Measurements from ENCODE around the gene SPON2. TPM values are rescaled to one million over a fixed set of nuclear protein-coding genes. Genes with fewer than 3 reads are reported as not detected.

SPON2 gene
- total and polyA plus RNA-seq, 7 donors, result 4.1 to 18.5 (median 6.8) TPM

DNA sequence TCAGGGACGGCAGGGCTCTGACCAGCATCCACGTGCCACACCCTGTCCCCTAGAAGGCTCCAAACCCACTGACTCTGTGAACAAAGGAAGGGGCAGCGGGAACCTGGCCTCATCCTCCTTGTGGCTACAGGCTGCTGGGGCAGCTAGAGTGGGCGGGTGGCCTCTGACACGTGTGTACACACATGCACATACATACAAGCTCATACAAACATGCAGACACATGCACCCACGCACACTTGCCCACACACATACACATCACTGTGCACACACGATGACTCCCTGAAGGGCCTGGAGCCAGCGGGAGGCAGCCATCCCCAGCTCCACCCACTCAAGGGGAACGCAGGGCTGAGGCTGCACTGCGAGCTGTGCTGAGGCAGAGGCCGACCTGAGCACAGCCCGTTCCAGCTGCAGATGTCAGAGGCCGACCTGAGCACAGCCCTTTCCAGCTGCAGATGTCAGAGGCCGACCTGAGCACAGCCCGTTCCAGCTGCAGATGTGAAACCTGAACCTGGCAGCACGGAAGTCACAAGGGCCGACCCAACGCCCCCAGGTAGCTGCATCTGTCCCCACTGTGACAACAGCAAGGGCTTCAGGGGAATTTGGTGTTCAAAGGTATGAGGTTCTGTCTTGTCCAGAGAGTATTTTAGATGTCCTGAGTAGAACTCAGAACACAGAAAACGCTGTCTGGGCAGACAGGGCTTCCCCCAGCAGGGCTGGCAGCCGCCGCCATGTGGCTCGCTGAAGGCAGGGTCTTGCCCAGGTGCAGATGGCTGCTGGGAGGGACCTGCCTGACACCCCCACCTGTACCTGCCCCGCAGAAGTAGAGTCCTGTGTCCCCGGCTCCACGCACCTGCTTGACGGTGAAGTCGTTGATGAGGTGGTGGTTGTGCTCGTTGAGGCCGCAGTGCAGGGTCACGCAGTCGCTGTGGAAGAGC, 43.0 kb upstream of the SPON2 start:
- Histone ChIP-seq H3K9me3 (no peaks in the 10 kb centered on the region), H3K27me3 (ENCODE audit: insufficient read depth in 3 of 3, low read length in 2 of 3) (no peaks in the 10 kb centered on the region), H3K27ac (no peak overlapping the region), H3K4me3 (no peak overlapping the region), H3K4me1 (peaks cover 15% of the 10 kb centered on the region), H3K36me3 (ENCODE audit: insufficient read depth in 1 of 2, low read depth in 1 of 2) (peaks cover 0 to 79% of the 10 kb centered on the region in 2 donors)
- 76 to 78% (median 76%) methylated on average over 31 of the region's 31 CpGs for WGBS, 3 donors
- ATAC-seq (no peak), DNase-seq (no peak)
- TF ChIP-seq, protein P1, sequence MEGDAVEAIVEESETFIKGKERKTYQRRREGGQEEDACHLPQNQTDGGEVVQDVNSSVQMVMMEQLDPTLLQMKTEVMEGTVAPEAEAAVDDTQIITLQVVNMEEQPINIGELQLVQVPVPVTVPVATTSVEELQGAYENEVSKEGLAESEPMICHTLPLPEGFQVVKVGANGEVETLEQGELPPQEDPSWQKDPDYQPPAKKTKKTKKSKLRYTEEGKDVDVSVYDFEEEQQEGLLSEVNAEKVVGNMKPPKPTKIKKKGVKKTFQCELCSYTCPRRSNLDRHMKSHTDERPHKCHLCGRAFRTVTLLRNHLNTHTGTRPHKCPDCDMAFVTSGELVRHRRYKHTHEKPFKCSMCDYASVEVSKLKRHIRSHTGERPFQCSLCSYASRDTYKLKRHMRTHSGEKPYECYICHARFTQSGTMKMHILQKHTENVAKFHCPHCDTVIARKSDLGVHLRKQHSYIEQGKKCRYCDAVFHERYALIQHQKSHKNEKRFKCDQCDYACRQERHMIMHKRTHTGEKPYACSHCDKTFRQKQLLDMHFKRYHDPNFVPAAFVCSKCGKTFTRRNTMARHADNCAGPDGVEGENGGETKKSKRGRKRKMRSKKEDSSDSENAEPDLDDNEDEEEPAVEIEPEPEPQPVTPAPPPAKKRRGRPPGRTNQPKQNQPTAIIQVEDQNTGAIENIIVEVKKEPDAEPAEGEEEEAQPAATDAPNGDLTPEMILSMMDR (IDR thresholded peaks at IDR 0.05), result no peak
- intact Hi-C loops (cut with DNase I), result no loop called here

DNA sequence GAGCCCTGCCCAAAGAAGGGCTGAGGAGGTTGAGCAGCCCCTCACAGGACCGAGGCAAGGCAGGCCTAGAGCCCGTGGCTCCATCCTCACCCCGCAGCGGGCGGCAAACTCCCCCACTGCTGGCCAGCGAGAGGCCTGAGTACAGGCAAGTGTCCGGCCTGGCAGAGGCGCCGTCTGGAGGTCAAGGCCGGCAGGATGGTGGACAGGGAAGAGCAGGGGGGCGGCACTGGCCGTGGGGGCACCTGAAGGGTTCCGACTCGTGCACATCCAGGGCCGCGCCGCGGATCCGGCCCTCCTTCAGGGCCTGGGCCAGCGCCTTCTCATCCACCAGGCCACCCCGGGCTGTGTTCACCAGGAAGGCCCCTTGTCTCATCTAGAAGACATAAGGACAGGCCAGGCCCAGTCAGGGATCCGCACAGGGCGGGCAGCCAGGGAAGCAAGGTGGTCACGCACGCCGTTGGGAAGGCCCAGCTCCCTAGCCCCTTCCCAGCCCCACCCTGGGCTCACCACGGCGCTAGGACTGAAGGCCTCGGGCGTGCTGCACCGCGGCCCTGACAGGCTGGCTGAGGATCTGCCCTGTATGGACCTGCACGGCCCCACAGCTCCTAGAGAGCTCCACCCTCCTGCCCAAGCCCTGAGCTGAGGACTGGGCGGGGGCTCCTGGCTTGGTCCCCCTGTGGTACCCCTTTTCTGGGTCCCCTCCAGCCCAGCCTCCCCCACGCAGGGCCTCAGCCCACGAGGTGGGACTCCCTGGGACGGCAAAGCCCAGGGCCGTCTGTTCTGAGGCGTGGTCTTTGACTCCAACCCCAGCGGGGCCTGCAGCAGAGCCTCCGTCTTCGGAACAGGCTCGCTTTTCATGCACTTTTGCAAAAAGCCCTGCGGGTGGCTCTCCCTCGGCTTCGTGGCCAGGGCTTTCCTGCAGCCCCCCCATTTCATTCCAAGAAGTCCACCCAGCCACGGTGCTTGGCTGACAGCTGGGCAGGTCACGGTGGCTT, 42.0 kb upstream of the SPON2 start:
- TF ChIP-seq, protein P1 (IDR thresholded peaks at IDR 0.05), result no peak
- H3K27ac ChIP-seq, result no peak overlapping the region
- 82 to 86% (median 83%) methylated on average over 47 to 48 of the region's 48 CpGs for WGBS, 3 donors
- intact Hi-C loops (cut with DNase I), result loop anchor here (5.0 kb wide), 1 partner anchor 47 kb away; no protein-coding TSS in a partner anchor
- H3K36me3 ChIP-seq (ENCODE audit: insufficient read depth in 1 of 2, low read depth in 1 of 2), result peaks cover 0 to 77% of the 10 kb centered on the region in 2 donors
- H3K4me1 ChIP-seq, result peaks cover 25% of the 10 kb centered on the region
- ATAC-seq (peak in 1 of 4 donors; percentile 7), DNase-seq (peak in 1 of 2 donors; percentile 54)
- no peaks in the 10 kb centered on the region for H3K27me3 ChIP-seq (ENCODE audit: insufficient read depth in 3 of 3, low read length in 2 of 3)
- no peaks in the 10 kb centered on the region for H3K9me3 ChIP-seq
- H3K4me3 ChIP-seq, result no peak overlapping the region

DNA sequence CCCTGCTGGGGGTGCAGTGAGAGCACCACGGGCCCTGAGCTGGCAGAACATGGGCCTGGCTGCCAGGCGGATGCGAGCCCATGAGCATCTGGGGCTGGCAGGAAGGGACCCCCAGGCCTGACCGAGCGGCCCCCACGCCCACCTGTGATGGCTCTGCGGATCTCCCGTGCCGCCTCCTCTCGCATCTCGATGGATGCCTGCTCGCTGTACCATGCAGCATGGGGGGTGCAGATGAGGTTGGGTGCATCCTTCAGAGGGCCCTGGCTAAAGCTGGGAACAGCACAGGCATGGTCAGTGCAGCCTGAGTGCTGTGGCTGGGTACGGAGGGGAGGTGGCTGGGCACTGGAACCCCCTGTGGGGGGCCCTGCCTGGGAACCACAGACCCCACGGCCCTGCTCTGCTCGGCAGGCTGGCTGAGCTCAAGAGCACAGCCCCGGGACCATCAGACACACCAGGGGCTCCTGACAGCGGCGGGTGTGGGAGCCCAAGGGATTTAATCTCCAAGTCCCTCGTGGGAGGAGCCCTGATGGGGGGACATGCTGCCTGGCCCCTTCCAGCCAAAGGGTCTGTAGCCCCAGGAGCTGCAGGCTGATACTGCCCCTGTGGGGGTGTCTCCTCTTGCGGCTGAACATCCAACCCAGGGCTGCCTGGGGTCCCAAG, 41.1 kb upstream of the SPON2 start:
- H3K9me3 ChIP-seq, result no peaks in the 10 kb centered on the region
- no peak for ATAC-seq
- intact Hi-C loops (cut with DNase I), result loop anchor here (5.0 kb wide), 1 partner anchor 46 kb away; no protein-coding TSS in a partner anchor
- no peak overlapping the region for H3K27ac ChIP-seq
- H3K4me3 ChIP-seq, result no peak overlapping the region
- TF ChIP-seq, protein P1 (IDR thresholded peaks at IDR 0.05), result no peak
- no peaks in the 10 kb centered on the region for H3K27me3 ChIP-seq (ENCODE audit: insufficient read depth in 3 of 3, low read length in 2 of 3)
- WGBS, 3 donors, result 95 to 96% (median 96%) methylated on average over 20 of the region's 20 CpGs
- peak in 1 of 2 donors; percentile 23 for DNase-seq
- H3K4me1 ChIP-seq, result peaks cover 35% of the 10 kb centered on the region
- H3K36me3 ChIP-seq (ENCODE audit: insufficient read depth in 1 of 2, low read depth in 1 of 2), result peaks cover 0 to 70% of the 10 kb centered on the region in 2 donors

All from psoas muscle (tissue), 8 donors.